ENCODE results near the gene ETV6. TPM values are rescaled to one million over a fixed set of nuclear protein-coding genes. Genes with fewer than 3 reads are reported as not detected.

ETV6 gene
- total RNA-seq, 1 experiment from 2014 or later: 19.3 TPM

- ChIA-PET CTCF (interaction anchor here (1.1 kb wide), 1 partner anchor 380 kb away, joined by 3 read pairs; no protein-coding TSS in a partner anchor), POLR2A (interaction anchor here (1.2 kb wide), 1 partner anchor 234 kb away, joined by 3 read pairs; no protein-coding TSS in a partner anchor)
- H3K27me3 Mint-ChIP-seq (ENCODE audit: insufficient read depth, unreplicated experiment): no peaks in the 10 kb centered on the region
- DNase-seq (ENCODE audit: unreplicated experiment): no peak
- H3K36me3 Mint-ChIP-seq (ENCODE audit: insufficient read depth, unreplicated experiment): no peaks in the 10 kb centered on the region
- BruUV-seq (replicated peaks): no TSS peak
- peaks cover 29% of the 10 kb centered on the region for H3K4me1 Mint-ChIP-seq (ENCODE audit: insufficient read depth, unreplicated experiment)
- H3K4me3 Mint-ChIP-seq (ENCODE audit: unreplicated experiment): peak overlapping the region; percentile 82
- peak overlapping the region; percentile 77 for H3K27ac Mint-ChIP-seq (ENCODE audit: low read depth, unreplicated experiment)
- intact Hi-C loops (cut with micrococcal nuclease): loop anchor here (5.0 kb wide), 4 partner anchors 45 to 225 kb away; no protein-coding TSS in a partner anchor
- H3K9me3 Mint-ChIP-seq (ENCODE audit: unreplicated experiment): no peaks in the 10 kb centered on the region
- no peak for TF ChIP-seq CTCF (IDR thresholded peaks at IDR 0.05; ENCODE audit: unreplicated experiment)
Measured at GRCh38 chr12:11652351-11653040, 3.0 kb downstream of the ETV6 start.

GRCh38 chr12:11653215-11653753 lies 3.8 kb downstream of the ETV6 start:
- CTCF ChIA-PET: interaction anchor here (1.1 kb wide), 1 partner anchor 380 kb away, joined by 3 read pairs; no protein-coding TSS in a partner anchor

GRCh38 chr12:11654338-11654737 lies 4.9 kb downstream of the ETV6 start:
- CTCF ChIA-PET: interaction anchor here (0.6 to 0.7 kb wide), 2 partner anchors 18 to 41 kb away, joined by 3 read pairs; no protein-coding TSS in a partner anchor
- no TSS peak for BruUV-seq (replicated peaks)
- TF ChIP-seq CTCF (IDR thresholded peaks at IDR 0.05; ENCODE audit: unreplicated experiment): no peak
- intact Hi-C loops (cut with micrococcal nuclease): loop anchor here (5.0 kb wide), 4 partner anchors 43 to 223 kb away; no protein-coding TSS in a partner anchor
- H3K36me3 Mint-ChIP-seq (ENCODE audit: insufficient read depth, unreplicated experiment): no peaks in the 10 kb centered on the region
- no peaks in the 10 kb centered on the region for H3K9me3 Mint-ChIP-seq (ENCODE audit: unreplicated experiment)
- H3K27me3 Mint-ChIP-seq (ENCODE audit: insufficient read depth, unreplicated experiment): no peaks in the 10 kb centered on the region
- H3K4me1 Mint-ChIP-seq (ENCODE audit: insufficient read depth, unreplicated experiment): peaks cover 37% of the 10 kb centered on the region
- H3K4me3 Mint-ChIP-seq (ENCODE audit: unreplicated experiment): no peak overlapping the region
- peak overlapping the region; percentile 32 for H3K27ac Mint-ChIP-seq (ENCODE audit: low read depth, unreplicated experiment)
- DNase-seq (ENCODE audit: unreplicated experiment): no peak
- POLR2A ChIA-PET: interaction anchor here (0.7 to 1.5 kb wide), 2 partner anchors 15 to 74 kb away, joined by 3 to 8 read pairs; no protein-coding TSS in a partner anchor

More at GRCh38 chr12:11653215-11653753, 3.8 kb downstream of the ETV6 start:
- POLR2A ChIA-PET: interaction anchor here (1.2 kb wide), 1 partner anchor 233 kb away, joined by 3 read pairs; no protein-coding TSS in a partner anchor
- no peak for TF ChIP-seq CTCF (IDR thresholded peaks at IDR 0.05; ENCODE audit: unreplicated experiment)
- intact Hi-C loops (cut with micrococcal nuclease): loop anchor here (5.0 kb wide), 4 partner anchors 44 to 224 kb away; no protein-coding TSS in a partner anchor
- DNase-seq (ENCODE audit: unreplicated experiment): no peak
- peak overlapping the region; percentile 77 for H3K27ac Mint-ChIP-seq (ENCODE audit: low read depth, unreplicated experiment)
- no peaks in the 10 kb centered on the region for H3K36me3 Mint-ChIP-seq (ENCODE audit: insufficient read depth, unreplicated experiment)
- peak overlapping the region; percentile 82 for H3K4me3 Mint-ChIP-seq (ENCODE audit: unreplicated experiment)
- H3K9me3 Mint-ChIP-seq (ENCODE audit: unreplicated experiment): no peaks in the 10 kb centered on the region
- peaks cover 29% of the 10 kb centered on the region for H3K4me1 Mint-ChIP-seq (ENCODE audit: insufficient read depth, unreplicated experiment)
- no peaks in the 10 kb centered on the region for H3K27me3 Mint-ChIP-seq (ENCODE audit: insufficient read depth, unreplicated experiment)
- no TSS peak for BruUV-seq (replicated peaks)

- peaks cover 40% of the 10 kb centered on the region for H3K4me1 Mint-ChIP-seq (ENCODE audit: insufficient read depth, unreplicated experiment)
- CTCF ChIA-PET: interaction anchor here (0.6 kb wide), 2 partner anchors 75 to 1010 kb away, joined by 3 to 4 read pairs; no protein-coding TSS in a partner anchor
- H3K36me3 Mint-ChIP-seq (ENCODE audit: insufficient read depth, unreplicated experiment): no peaks in the 10 kb centered on the region
- DNase-seq (ENCODE audit: unreplicated experiment): no peak
- no peak overlapping the region for H3K4me3 Mint-ChIP-seq (ENCODE audit: unreplicated experiment)
- no TSS peak for BruUV-seq (replicated peaks)
- POLR2A ChIA-PET: interaction anchor here (0.7 to 1.5 kb wide), 3 partner anchors 15 to 722 kb away, joined by 3 to 8 read pairs (median 3); no protein-coding TSS in a partner anchor
- intact Hi-C loops (cut with micrococcal nuclease): loop anchor here (5.0 kb wide), 4 partner anchors 42 to 222 kb away; no protein-coding TSS in a partner anchor
- H3K27ac Mint-ChIP-seq (ENCODE audit: low read depth, unreplicated experiment): peak overlapping the region; percentile 32
- H3K27me3 Mint-ChIP-seq (ENCODE audit: insufficient read depth, unreplicated experiment): no peaks in the 10 kb centered on the region
- no peak for TF ChIP-seq CTCF (IDR thresholded peaks at IDR 0.05; ENCODE audit: unreplicated experiment)
- no peaks in the 10 kb centered on the region for H3K9me3 Mint-ChIP-seq (ENCODE audit: unreplicated experiment)
Measured at GRCh38 chr12:11654802-11655201, 5.3 kb downstream of the ETV6 start.

Measured in MCF 10A (cell line).